Ramos (cell line): ENCODE measurements around the gene TRABD2A.
"Not testable (repeated sequence)": the region's sequence is repeated elsewhere in the genome, so short reads cannot be mapped to it uniquely, and the experiment has no call there.

ENCODE experiments used
- in situ Hi-C: fragments of 300-500 bp; cut with MboI; formaldehyde crosslinking; loops from one replicate; pipeline ENCODE4 v1.14.3; 2022; ENCODE audit warnings: low sequenced_read_pairs; ENCODE audit not compliant: unreplicated experiment

TRABD2A gene

GRCh38 chr2:84882414-84882738 is 1.5 kb upstream of the TRABD2A start:
- in situ Hi-C loops: no loop called here

GRCh38 chr2:84881581-84882413 is 913 bp upstream of the TRABD2A start:
- in situ Hi-C loops: no loop called here

- in situ Hi-C loops: no loop called here
Measured at GRCh38 chr2:84880395-84880644, 564 bp downstream of the TRABD2A start.

GRCh38 chr2:84879584-84880394 is 1.1 kb downstream of the TRABD2A start:
- in situ Hi-C loops: no loop called here

- in situ Hi-C loops: no loop called here
Measured at GRCh38 chr2:84878896-84879583, 1.8 kb downstream of the TRABD2A start.

GRCh38 chr2:84878459-84878858 is 2.4 kb downstream of the TRABD2A start:
- in situ Hi-C loops: no loop called here

- in situ Hi-C loops: no loop called here
Measured at GRCh38 chr2:84876369-84876768, 4.5 kb downstream of the TRABD2A start.

- in situ Hi-C loops: not testable (repeated sequence)
Measured at GRCh38 chr2:84875619-84876018, 5.3 kb downstream of the TRABD2A start.

GRCh38 chr2:84875213-84875560 is 5.7 kb downstream of the TRABD2A start:
- in situ Hi-C loops: no loop called here

GRCh38 chr2:84874381-84875212 is 6.3 kb downstream of the TRABD2A start:
- in situ Hi-C loops: loop anchor here (5.0 kb wide), 1 partner anchor 382 kb away; no protein-coding TSS in a partner anchor

- in situ Hi-C loops: loop anchor here (5.0 kb wide), 1 partner anchor 381 kb away; no protein-coding TSS in a partner anchor
Measured at GRCh38 chr2:84873350-84873749, 7.5 kb downstream of the TRABD2A start.

- in situ Hi-C loops: loop anchor here (5.0 kb wide), 1 partner anchor 380 kb away; no protein-coding TSS in a partner anchor
Measured at GRCh38 chr2:84872691-84873090, 8.2 kb downstream of the TRABD2A start.

GRCh38 chr2:84870306-84870705 is 10.6 kb downstream of the TRABD2A start:
- in situ Hi-C loops: loop anchor here (5.0 kb wide), 1 partner anchor 378 kb away; no protein-coding TSS in a partner anchor

- in situ Hi-C loops: not testable (repeated sequence)
Measured at GRCh38 chr2:84868327-84868726, 12.6 kb downstream of the TRABD2A start.

GRCh38 chr2:84866122-84866521 is 14.8 kb downstream of the TRABD2A start:
- in situ Hi-C loops: no loop called here

- in situ Hi-C loops: no loop called here
Measured at GRCh38 chr2:84865181-84865783, 15.6 kb downstream of the TRABD2A start.

- in situ Hi-C loops: no loop called here
Measured at GRCh38 chr2:84862006-84862405, 18.9 kb downstream of the TRABD2A start.

- in situ Hi-C loops: no loop called here
Measured at GRCh38 chr2:84861539-84861938, 19.3 kb downstream of the TRABD2A start.

GRCh38 chr2:84858937-84859336 is 21.9 kb downstream of the TRABD2A start:
- in situ Hi-C loops: no loop called here

GRCh38 chr2:84858123-84858522 is 22.8 kb downstream of the TRABD2A start:
- in situ Hi-C loops: no loop called here
